BJ (cell line): ENCODE results near the gene PCBP2. TPM values are rescaled to one million over a fixed set of nuclear protein-coding genes. Genes with fewer than 3 reads are reported as not detected.
"Not testable (repeated sequence)": the region's sequence is repeated elsewhere in the genome, so short reads cannot be mapped to it uniquely, and the experiment has no call there.

Experiments used
- CTCF ChIA-PET: fragments of 350-600 bp; formaldehyde crosslinking; extraction: SDS; loops from one replicate; lab custom pipeline; 2021; ENCODE audit warnings: antibody characterized with exemption, inconsistent platforms; lab: Yijun Ruan, JAX
- POLR2A ChIA-PET: fragments of 300-600 bp; sonication (Branson Sonifier 250); formaldehyde crosslinking; extraction: SDS; loops from one replicate; lab custom pipeline; 2021; ENCODE audit warnings: antibody characterized with exemption; lab: Charles Lee
- DNase-seq: peaks from one replicate; pipeline ENCODE4 v3.0.0-alpha.2; 2011; ENCODE audit warnings: low read depth
- H3K27me3 ChIP-seq: 2 replicates; pipeline ENCODE4 v1.6.0; 2011; ENCODE audit warnings: low read length; ENCODE audit not compliant: control insufficient read depth, insufficient read depth
- H3K36me3 ChIP-seq: 2 replicates; pipeline ENCODE4 v1.5.1; 2011; ENCODE audit warnings: low read length; ENCODE audit not compliant: control insufficient read depth, insufficient read depth
- H3K4me3 ChIP-seq: 2 replicates; pipeline ENCODE4 v1.5.1; 2011; ENCODE audit warnings: low read depth, mild to moderate bottlenecking, control low read depth, low read length
- CTCF ChIP-seq: IDR thresholded peaks from 2 replicates; pipeline ENCODE4 v1.5.1; 2011; ENCODE audit warnings: low read depth, mild to moderate bottlenecking, control low read depth, inconsistent platforms, low read length, moderate library complexity; ENCODE audit not compliant: insufficient read depth
- polyA plus RNA-seq: library from polyadenylated mRNA; depleted of rRNA; stranded (reverse); fragments of >200 nt; gene quantifications from 2 replicates; pipeline ENCODE4 v1.2.3, GENCODE V29; 2011

PCBP2 gene
- polyA plus RNA-seq, 1 experiment: 268 TPM

- CTCF ChIA-PET: interaction anchor here (0.6 to 1.6 kb wide), 6 partner anchors 7 to 107 kb away, joined by 3 to 11 read pairs (median 4); partner anchors contain the start of gene AAAS
- POLR2A ChIA-PET: no interaction called here
- H3K4me3 ChIP-seq: no peak overlapping the region
- TF ChIP-seq CTCF: no peak
- H3K36me3 ChIP-seq: no peaks in the 10 kb centered on the region
- no peaks in the 10 kb centered on the region for H3K27me3 ChIP-seq
- DNase-seq: no peak
These were observed 23.2 kb upstream of the PCBP2 start for GRCh38 chr12:53428741-53429140.

DNA sequence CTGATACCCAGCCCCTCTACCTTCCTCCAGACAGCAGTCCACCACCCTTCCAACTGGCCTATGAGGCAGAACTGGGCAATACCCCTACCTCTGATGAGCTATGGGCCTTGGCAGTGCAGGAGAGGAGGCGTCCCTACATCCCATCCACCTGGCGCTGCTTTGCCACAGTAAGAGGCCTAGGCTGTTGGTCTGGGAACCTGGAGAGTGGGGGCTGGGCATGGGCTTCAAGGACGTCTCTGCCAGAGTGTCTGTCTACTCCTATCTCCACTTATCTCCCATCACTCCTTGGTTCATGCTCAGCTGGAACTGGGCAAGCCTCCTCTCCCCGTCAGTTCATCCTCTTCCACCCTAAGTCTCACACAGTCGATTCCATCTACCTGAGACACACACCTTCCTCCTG, 21.8 kb upstream of the PCBP2 start:
- TF ChIP-seq CTCF: no peak
- ChIA-PET CTCF (interaction anchor here (0.8 to 3.8 kb wide), 5 partner anchors 9 to 108 kb away, joined by 3 to 20 read pairs (median 4); partner anchors contain the start of gene AAAS), POLR2A (interaction anchor here (0.5 kb wide), 1 partner anchor 435 kb away, joined by 4 read pairs; no protein-coding TSS in a partner anchor)
- Histone ChIP-seq H3K36me3 (no peaks in the 10 kb centered on the region), H3K27me3 (no peaks in the 10 kb centered on the region), H3K4me3 (no peak overlapping the region)
- DNase-seq: no peak

DNA sequence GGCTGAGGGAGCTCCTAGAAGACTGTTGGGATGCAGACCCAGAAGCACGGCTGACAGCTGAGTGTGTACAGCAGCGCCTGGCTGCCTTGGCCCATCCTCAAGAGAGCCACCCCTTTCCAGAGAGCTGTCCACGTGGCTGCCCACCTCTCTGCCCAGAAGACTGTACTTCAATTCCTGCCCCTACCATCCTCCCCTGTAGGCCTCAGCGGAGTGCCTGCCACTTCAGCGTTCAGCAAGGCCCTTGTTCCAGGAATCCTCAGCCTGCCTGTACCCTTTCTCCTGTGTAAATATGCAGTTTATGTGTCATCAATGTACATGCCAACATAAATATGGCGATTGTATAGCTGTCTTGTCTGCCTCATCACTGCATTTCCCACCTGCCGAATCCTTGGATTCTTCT, 20.7 kb upstream of the PCBP2 start:
- POLR2A ChIA-PET: no interaction called here
- Histone ChIP-seq H3K27me3 (no peaks in the 10 kb centered on the region), H3K36me3 (no peaks in the 10 kb centered on the region), H3K4me3 (no peak overlapping the region)
- DNase-seq: no peak
- CTCF ChIA-PET: interaction anchor here (1.3 to 3.8 kb wide), 3 partner anchors 10 to 106 kb away, joined by 3 to 20 read pairs (median 6); no protein-coding TSS in a partner anchor
- no peak for TF ChIP-seq CTCF

DNA sequence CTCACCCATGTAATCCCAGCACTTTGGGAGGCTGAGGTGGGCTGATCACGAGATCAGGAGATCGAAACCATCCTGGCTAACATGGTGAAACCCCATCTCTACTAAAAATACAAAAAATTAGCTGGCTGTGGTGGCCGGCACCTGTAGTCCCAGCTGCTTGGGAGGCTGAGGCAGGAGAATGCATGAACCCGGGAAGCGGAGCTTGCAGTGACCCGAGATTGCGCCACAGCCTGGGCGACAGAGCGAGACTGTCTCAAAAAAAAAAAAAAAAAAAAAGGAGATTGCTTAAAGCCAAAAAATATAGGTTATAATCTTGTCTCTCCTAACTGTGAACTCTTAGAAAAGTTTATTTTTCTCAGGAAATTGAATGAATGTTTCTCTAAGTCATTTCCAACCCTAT, 16.6 kb upstream of the PCBP2 start:
- H3K27me3 ChIP-seq, POLR2A ChIA-PET, DNase-seq, H3K36me3 ChIP-seq, H3K4me3 ChIP-seq: not testable (repeated sequence)
- CTCF ChIA-PET: interaction anchor here (0.7 kb wide), 1 partner anchor 47 kb away, joined by 4 read pairs; no protein-coding TSS in a partner anchor

GRCh38 chr12:53439582-53439981, 12.3 kb upstream of the PCBP2 start:
- DNase-seq, H3K4me3 ChIP-seq, H3K27me3 ChIP-seq, H3K36me3 ChIP-seq: not testable (repeated sequence)
- ChIA-PET CTCF (interaction anchor here (1.0 to 2.1 kb wide), 2 partner anchors 17 to 19 kb away, joined by 5 to 6 read pairs; no protein-coding TSS in a partner anchor), POLR2A (interaction anchor here (0.6 kb wide), 1 partner anchor 40 kb away, joined by 8 read pairs; no protein-coding TSS in a partner anchor)

GRCh38 chr12:53441040-53441833, 10.7 kb upstream of the PCBP2 start, which contains the start of gene PRR13:
TSS of gene PRR13 (plus strand) at chr12:53441734. CDS start at chr12:53442715, 981 bp downstream.
- Histone ChIP-seq H3K36me3 (peaks cover 2% of the 10 kb centered on the region), H3K27me3 (no peaks in the 10 kb centered on the region), H3K4me3 (peak within 1 kb of the TSS; percentile 67)
- DNase-seq: peak; percentile 99
- TF ChIP-seq CTCF: no peak
- POLR2A ChIA-PET: interaction anchor here (0.5 to 0.7 kb wide), 4 partner anchors 20 to 218 kb away, joined by 3 to 16 read pairs (median 3); partner anchors contain the start of gene AAAS
- CTCF ChIA-PET: interaction anchor here (0.5 to 2.1 kb wide), 4 partner anchors 20 to 832 kb away, joined by 3 to 6 read pairs (median 4); no protein-coding TSS in a partner anchor
